GM10248 (cell line): ENCODE measurements around the gene ZNF524.

Experiments
- CTCF ChIA-PET: fragments of 300-600 bp; sonication (Branson Sonifier 250); formaldehyde crosslinking; extraction: SDS; loops from one replicate; lab custom pipeline; 2021; ENCODE audit warnings: antibody characterized with exemption; lab: Yijun Ruan, JAX
- POLR2A ChIA-PET: fragments of 350-650 bp; sonication (Branson Sonifier 250); formaldehyde crosslinking; extraction: SDS; loops from one replicate; lab custom pipeline; 2020; ENCODE audit warnings: antibody characterized with exemption; lab: Yijun Ruan, JAX
- DNase-seq: peaks from one replicate; pipeline ENCODE4 v3.0.0; 2012; ENCODE audit errors: extremely low spot score
- CTCF ChIP-seq: IDR thresholded peaks from 2 replicates; pipeline ENCODE4 v1.5.1; 2012; ENCODE audit warnings: mild to moderate bottlenecking, low read depth; ENCODE audit errors: extremely low read depth, missing control alignments, control extremely low read depth

ZNF524 gene

GRCh38 chr19:55600662-55601028, 557 bp downstream of the ZNF524 start:
- ChIA-PET CTCF (interaction anchor here (1.8 to 2.4 kb wide), 2 partner anchors 32 to 96 kb away, joined by 7 to 9 read pairs; no protein-coding TSS in a partner anchor), POLR2A (interaction anchor here (0.7 kb wide), 1 partner anchor 47 kb away, joined by 3 read pairs; no protein-coding TSS in a partner anchor)
- DNase-seq: no peak
- no peak for TF ChIP-seq CTCF

- CTCF ChIA-PET: interaction anchor here (1.8 to 2.4 kb wide), 2 partner anchors 31 to 97 kb away, joined by 7 to 9 read pairs; no protein-coding TSS in a partner anchor
- POLR2A ChIA-PET: no interaction called here
- TF ChIP-seq CTCF: no peak
These were observed 996 bp downstream of the ZNF524 start for GRCh38 chr19:55601084-55601483.

GRCh38 chr19:55602104-55603001, 2.3 kb downstream of the ZNF524 start:
- ChIA-PET CTCF (interaction anchor here (1.8 kb wide), 1 partner anchor 98 kb away, joined by 7 read pairs; no protein-coding TSS in a partner anchor), POLR2A (no interaction called here)
- no peak for DNase-seq
- no peak for TF ChIP-seq CTCF

More at GRCh38 chr19:55601084-55601483, 996 bp downstream of the ZNF524 start:
- no peak for DNase-seq

- CTCF ChIA-PET: interaction anchor here (1.9 kb wide), 1 partner anchor 29 kb away, joined by 13 read pairs; no protein-coding TSS in a partner anchor
These were observed 3.0 kb downstream of the ZNF524 start for GRCh38 chr19:55603115-55603514.

GRCh38 chr19:55603581-55604292, 3.6 kb downstream of the ZNF524 start:
- no peak for DNase-seq
- no peak for TF ChIP-seq CTCF
- POLR2A ChIA-PET: interaction anchor here (0.5 to 2.1 kb wide), 2 partner anchors 29 to 199 kb away, joined by 4 to 7 read pairs; no protein-coding TSS in a partner anchor
- CTCF ChIA-PET: interaction anchor here (1.9 kb wide), 1 partner anchor 29 kb away, joined by 13 read pairs; no protein-coding TSS in a partner anchor

More at GRCh38 chr19:55603115-55603514, 3.0 kb downstream of the ZNF524 start:
- TF ChIP-seq CTCF: no peak
- DNase-seq: no peak
- POLR2A ChIA-PET: no interaction called here

- TF ChIP-seq CTCF: no peak
- ChIA-PET POLR2A (interaction anchor here (1.1 to 2.1 kb wide), 2 partner anchors 10 to 28 kb away, joined by 3 to 7 read pairs; no protein-coding TSS in a partner anchor), CTCF (interaction anchor here (0.8 to 2.7 kb wide), 19 partner anchors 9 to 464 kb away, joined by 3 to 30 read pairs (median 7); partner anchors contain the start of genes U2AF2 and ZNF784)
- peak; percentile 96 for DNase-seq
These were observed 5.1 kb downstream of the ZNF524 start for GRCh38 chr19:55605207-55605636.
